HT-29 (cell line): ENCODE data around the gene UBE2S. TPM values are rescaled to one million over a fixed set of nuclear protein-coding genes. Genes with fewer than 3 reads are reported as not detected.
A peak's percentile ranks its signal among the peaks of the same experiment; 100 is the strongest.

Experiments used
- DNase-seq: peaks from one replicate; pipeline ENCODE4 v3.0.0-alpha.2; 2015; ENCODE audit warnings: low spot score
- total RNA-seq: library from RNA; depleted of rRNA; stranded (reverse); fragments of >200 nt; shearing (Covaris generic); gene quantifications from 2 replicates; pipeline ENCODE4 v1.2.3, GENCODE V29; 2014

The UBE2S gene
- total RNA-seq, 1 experiment from 2014 or later = 2,696 TPM

DNA sequence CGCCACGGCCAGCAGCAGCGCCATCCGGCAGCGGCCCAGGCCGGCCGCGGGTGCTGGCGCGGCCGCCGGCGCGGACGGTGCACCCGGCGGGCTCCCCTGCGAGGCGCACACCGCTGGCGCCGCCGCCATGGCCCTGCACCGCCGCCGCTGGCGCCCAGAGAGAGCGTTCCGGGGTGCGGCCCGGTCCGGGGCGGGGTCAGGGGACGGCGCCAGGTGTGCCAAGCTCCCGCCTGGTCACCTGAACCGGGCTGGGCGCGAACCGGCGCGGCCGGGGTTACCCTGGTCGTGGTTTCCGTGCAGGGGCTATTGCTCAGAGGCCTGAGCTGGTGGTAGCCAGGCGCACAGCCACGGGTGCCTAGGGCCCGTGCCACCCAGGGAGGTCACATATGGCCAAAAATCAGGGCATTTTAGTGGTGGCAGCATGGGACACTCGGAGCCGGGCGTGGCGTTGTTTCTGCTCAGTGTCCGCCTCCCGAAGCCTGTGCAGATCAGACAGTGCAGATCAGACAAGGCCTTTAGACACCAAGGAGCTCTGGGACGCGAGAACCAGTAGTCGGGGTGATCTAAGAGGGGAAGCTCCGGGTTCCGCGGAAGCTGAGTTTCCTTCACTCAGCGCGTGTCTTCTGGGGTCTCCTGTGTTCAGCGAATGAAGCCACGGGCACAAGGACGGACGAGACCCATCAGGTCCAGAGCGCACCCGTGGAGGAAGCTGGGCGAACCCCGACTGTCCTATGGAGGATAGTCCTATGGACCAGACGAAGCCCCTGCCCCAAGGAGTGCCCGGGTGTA lies 23.3 kb downstream of the UBE2S start, which contains the start of gene TMEM238:
Gene TMEM238, minus strand, starts transcription at position 162 of the 789 bp plus-strand sequence. Its CDS starts 33 bp downstream, at position 129.
- peak; percentile 88 for DNase-seq

DNA sequence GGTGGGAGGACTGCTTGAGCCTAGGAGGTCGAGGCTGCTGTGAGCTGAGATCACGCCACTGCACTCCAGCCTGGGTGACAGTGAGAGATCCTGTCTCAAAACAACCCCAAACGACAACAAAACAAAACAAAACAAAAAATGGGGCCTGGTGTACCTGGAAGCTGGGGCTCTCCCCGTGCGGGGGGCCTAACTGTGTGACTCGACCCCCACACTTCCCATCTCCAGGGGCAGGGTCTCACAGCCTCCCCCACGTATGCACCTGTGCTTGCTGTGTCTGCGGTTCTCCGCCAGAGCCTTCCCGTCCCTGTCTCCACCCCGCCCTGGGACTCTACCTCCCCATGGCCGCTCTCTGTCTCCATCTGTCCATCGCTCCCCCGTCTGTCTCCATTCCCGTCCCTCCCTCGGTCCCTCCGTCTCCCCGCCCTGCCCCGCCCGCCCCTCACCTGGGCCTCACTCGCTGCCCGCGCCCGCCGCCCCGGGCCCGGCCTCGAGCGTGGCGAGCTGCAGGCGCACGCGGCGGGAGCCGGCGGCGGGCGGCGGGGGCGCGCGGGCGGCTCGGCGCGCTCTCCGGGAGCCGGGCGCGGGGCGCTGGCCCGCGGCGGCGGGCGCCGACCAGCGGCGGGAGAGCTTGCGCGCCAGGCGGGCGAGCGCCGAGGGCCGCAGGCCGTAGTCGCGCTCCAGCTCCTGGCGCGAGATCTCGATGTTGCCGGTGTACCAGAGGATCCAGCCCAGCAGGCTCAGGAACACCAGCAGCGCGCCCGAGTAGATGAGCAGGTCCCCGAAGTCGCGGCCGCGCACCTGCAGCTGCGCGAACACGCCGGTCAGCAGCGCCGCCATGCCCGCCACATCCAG lies 24.1 kb downstream of the UBE2S start:
- peak; percentile 83 for DNase-seq

DNA sequence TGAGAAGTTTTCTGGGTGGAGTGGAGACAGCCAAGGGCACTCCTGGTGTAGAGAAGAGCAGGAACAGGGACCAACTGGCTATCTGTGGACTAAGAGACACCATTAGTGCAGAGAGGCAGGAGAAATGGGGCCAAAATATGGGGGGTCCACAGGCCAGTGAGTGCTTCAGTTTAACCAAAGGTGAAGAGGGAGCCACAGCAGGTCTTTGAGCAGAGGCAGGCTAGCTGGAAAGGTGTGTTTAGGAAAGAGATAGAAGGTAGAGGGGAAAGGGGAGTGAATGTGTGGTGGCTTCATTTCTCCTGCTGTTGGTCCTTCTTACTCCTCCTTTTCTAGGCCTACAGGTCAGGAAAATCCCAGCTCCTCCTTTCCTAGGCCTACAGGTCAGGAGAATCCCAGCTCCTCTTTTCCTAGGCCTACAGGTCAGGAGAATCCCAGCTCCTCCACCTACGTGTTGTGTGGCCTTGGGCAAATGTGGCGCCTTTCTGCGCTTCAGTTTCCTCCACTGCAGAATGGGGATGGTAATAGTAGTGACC lies 25.0 kb downstream of the UBE2S start:
- no peak for DNase-seq

DNA sequence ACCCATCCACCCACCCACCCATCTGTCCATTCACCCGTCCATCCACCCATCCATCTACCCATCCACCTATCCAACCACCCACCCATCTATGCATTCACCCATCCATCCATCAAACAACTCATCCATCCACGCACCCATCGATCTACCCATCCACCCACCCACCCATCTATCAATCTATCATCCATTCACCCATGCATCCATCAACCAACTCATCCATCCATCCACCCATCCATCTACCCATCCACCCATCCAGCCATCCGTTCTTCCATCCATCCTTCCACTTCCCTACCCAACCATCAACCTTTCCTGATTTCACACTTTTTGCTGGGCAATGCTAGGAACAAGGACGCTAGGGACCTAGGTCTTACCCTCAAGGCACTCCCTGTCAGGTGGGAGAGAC lies 25.6 kb downstream of the UBE2S start:
- no peak for DNase-seq

DNA sequence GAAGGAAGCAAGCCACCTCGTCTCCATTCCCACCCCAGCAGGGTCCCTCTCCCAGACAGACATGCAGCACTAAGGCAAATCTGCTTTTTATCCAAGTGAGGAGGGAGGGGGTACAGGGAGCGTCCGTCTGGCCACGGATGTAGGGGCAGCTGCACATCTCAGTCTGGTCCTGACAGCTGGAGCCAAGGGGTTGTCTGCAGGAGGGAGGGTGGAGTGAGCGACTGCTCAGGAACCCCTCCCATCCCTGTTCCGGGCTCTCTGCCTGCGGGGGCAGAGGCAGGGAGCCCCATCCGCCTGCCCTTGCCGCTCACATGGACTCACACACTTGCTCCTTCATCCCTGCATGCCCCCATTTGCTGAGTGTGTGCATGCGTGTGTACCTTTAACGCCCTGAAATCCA lies 28.4 kb downstream of the UBE2S start:
- no peak for DNase-seq

DNA sequence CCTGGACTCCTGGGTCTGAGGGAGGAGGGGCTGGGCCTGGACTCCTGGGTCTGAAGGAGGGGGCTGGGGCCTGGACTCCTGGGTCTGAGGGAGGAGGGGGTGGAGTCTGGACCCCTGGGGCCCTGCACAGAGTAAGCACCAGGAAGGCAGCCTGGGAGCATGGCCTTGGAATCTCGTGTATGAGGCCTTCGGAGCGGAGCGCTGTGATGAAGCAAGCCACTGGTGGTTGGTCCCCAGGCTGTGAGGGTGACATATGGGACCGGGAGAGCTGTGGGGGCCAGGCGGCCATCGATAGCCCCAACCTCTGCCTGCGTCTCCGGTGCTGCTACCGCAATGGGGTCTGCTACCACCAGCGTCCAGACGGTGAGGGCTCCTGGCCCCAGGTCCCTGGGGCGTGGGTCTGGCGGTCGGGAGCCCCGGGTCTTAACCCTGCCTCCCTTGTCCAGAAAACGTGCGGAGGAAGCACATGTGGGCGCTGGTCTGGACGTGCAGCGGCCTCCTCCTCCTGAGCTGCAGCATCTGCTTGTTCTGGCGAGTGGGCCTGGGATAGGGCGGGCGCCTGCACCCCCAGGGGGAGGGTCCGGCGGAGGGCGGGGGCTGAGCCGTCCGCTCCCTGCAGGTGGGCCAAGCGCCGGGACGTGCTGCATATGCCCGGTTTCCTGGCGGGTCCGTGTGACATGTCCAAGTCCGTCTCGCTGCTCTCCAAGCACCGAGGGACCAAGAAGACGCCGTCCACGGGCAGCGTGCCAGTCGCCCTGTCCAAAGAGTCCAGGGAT lies 30.0 kb downstream of the UBE2S start:
- no peak for DNase-seq

DNA sequence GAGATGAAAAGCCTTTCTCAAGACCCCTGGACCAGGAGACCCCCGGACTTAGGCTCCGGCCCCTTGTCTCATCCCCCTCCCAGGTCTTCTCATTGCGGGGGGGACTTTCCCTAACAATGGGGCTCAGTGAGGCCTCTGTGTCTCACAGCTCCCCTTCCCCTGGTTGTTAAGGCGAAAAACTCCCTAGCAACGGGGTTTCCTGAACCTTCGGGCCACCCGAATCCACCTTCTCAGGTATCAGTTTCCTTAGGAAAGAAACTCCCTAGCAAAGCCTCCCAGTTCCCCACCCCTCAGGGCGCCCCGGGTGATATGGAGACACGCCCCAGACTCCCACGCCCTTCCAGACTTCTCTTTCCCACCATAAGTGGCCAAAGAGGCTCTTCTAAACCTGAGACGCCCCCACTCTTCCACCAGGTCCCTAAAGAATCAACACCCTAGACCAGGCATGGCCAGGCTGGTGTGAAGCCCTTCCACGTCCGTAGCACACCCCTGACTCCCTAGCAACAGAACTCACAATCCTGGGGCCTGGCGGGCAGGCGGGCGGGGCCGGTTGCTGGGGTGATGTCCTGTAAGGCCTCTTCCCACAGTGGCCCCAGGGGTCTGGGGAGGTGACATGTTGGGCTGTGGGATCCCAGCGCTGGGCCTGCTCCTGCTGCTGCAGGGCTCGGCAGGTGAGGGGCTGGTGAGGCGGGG lies 31.2 kb downstream of the UBE2S start, which contains the start of gene TMEM190:
Gene TMEM190, plus strand, starts transcription at position 586 of the 693 bp plus-strand sequence. Its CDS starts 28 bp downstream, at position 614.
- DNase-seq = peak; percentile 50

DNA sequence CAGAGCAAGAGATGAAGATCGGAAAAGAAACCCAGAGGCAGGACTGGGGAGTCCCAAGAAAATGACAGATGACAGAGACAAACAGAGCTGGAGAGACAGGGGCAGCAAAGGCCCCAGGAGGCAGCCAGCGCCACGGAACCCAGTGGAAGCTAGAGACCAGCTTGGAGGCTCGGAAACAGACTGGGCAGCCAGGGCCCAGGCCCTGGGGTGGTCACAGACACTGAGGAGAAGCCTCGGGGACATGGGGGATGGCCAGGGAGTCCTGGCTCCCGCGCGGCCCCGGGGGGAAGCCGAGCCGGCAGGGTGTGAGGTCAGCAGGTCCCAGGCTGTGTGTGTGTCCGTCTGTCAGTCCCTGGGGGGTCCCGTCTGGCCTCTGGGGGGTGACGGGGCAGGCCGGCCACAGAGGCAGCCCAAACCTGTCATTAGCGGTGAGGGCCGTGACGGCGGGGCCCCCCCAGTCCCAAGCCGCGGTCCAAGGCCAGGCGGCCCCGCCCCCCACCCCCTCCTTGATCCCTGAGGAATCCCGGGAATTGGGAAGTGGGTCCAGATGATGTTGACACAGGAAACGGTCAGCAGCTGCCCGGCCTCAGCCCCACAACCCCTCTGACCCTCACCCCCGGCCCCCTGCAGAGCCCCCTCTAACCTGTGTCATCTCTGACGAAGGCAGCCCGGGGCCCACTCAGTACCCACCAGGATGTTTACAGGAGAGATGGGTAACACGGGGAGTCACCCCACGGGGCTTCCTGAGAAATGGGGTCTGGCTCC lies 33.4 kb downstream of the UBE2S start:
- DNase-seq = peak; percentile 60

DNA sequence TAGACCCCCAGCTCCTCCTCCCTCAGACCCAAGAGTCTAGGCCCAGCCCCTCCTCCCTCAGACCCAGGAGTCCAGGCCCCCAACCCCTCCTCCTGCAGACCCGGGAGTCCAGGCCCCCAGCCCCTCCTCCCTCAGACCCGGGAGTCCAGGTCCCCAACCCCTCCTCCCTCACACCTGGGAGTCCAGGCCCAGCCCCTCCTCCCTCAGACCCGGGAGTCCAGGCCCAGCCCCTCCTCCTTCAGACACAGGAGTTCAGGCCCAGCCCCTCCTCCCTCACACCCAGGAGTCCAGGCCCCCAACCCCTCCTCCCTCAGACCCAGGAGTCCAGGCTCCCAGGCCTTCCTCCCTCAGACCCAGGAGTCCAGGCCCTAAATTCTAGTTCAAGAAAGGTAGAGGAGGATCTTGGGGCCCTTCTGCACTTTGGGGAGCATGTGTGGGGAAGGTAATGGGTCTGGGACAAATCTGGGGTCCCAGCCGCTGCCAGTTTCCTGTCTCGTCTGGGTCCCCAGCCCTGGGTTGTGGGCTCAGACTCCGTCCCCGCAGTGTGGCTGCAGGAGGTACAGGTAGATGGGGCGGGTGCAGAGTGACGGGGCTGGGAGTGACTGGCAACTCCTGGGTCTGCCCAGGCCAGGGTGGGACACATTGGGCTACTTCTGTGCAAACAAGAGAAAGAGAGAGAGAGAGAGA lies 34.1 kb downstream of the UBE2S start:
- DNase-seq = no peak

DNA sequence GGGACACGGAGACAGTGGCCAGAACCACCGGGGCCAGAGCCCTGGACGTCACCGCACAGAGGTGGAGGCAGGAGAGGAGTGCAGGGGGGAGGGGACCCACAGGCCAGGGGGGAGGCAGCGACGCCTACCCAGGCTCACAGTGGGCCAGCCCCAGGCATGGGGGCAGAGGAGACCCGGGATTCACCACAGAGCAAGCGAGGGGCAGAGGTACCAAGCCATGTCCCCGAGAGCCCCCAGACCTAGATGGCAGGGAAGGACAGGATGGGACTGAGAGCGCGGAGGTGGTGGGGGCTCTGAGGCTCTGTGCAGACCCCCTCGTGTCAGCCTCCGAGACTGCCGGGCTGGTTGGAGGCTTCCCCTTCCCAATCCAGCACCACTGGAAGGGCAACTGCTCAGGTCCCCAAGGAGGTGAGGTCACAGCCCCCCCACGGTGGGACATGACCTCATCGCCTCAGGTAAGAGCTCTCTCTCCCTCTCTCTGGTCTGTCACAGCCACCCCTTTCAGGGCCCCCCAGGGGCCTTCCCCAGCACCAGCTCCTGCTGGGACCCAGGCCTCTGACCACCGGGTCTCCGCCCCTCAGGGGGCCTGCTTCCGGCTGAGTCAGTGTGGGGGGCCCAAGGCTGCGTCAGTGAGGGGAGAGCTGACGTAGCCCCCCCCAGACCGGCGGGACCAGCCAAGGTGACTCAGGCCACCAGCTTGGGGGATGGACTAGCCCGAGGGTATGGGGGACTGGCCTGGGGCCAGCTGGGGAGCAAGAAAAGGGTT lies 35.1 kb downstream of the UBE2S start:
- no peak for DNase-seq

DNA sequence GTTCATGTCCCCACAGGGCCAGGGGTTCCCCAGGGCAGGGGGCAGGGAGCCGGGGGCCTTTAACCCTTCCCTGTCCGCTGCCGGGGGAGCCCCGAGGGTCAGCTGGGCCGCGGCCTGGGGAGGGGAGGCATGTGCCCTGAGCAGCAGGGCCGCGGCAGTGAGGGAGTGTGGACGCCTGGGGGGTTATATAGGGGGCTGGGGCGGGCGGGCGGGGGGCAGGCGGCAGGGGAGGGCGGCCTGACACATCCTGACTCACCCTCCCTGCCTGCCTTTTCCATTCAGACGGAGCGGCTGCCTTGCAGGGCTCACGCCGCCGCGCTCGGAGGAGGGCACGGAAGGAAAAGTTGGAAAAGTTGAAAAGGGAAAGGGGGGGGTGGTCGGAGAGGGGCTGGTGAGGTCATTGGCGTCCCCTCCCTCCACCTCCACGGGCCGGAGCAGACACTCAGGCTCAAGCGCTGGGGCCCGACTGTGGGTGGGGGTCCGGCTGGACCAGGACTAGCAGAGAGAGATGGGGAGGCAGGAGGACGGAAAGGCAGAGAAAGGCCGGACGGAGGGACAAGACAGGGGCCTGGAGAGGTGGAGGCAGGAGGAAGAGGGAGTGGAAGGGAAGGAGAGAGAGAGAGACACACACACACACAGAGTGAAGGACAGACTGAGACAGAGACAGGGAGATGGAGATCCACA lies 37.1 kb downstream of the UBE2S start, which contains the start of gene IL11:
Gene IL11, minus strand, starts transcription at position 159 of the 684 bp plus-strand sequence. Its CDS starts 153 bp downstream, at position 6.
- no peak for DNase-seq

DNA sequence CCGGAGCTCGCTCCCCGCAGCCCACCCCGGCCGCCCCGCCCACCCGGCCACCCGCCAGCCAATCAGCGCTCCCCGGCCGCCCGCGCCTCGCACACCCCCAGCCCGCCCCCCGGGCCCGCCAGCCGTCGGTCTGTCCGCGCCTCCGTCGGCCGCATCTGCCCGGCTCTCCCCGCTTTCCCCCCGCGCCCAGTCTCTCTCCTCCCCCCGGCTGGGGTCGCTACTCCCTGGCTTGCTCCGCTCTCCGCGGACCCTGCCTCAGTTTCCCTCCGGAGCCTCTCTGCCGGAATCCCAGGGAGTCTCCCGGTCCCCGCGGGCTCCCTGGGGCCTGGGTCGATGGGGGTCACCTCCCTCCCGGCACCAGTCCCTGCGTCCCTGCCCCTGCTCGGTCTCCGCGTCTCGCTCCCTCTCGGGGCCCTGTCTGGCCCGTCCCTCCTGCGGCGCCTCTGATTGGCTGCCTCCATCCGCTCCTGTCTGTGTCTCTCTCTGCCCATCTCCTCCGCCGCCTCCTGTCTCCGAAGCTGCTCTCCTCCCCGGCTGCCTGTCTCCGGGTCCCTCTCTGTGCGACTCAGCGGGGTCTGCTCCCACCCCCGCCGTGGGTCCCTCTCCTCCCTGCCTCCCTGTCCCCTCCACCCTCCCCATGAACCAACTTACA lies 37.8 kb downstream of the UBE2S start:
- DNase-seq = no peak

DNA sequence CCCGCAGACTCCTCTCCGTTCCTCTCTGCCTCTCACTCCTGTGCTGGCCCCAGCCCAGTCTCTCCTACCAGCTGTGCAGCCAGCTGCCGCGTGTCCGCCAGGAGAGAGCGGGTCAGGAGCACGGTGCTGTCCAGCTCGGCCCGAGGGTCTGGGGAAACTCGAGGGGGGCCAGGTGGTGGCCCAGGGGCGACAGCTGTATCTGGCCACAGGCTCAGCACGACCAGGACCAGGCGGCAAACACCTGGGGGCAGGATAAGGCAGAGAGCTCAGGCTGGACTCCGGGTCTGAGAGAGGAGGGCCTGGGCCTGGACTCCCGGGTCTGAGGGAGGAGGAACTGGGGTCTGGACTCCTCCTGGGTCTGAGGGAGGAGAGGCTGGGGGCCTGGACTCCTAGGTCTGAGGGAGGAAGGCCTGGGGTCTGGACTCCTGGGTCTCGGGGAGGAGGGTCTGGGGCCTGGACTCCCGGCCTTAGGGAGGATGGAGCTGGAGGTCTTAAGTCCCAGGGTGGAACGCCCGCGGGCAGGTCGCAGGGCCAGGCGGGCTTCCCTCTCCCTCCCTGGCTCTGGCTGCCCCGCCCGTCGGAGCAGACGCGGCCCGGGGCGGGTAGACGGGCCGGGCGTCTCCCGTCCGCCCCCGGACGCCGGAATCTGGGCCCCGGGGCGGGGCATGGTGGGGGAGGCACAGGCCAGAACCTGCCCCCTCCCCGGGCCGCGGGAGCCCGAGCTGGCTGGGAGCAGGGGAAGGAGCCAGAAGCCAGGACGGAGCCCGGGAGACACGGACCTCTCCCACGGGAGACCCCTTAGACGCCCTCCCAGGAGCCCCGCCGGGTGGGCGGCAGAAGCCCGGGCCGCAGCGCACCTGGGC lies 38.7 kb downstream of the UBE2S start:
- DNase-seq = no peak

DNA sequence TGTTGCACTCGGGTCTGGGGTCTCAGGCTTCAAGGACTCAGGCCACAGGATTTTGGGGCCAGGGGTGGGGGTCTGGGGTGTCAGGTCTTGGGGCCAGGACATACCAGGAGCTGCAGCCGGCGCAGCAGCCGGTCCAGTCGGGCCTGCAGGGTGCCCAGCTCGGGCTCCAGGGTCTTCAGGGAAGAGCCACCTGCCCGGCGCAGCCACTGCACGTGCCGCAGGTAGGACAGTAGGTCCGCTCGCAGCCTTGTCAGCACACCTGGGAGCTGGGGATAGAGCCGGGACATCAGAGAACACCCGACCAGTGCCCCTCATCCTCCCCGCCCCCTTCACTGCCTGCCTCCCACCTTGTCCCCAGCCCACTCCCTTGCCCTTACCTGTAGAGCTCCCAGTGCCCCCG lies 39.5 kb downstream of the UBE2S start:
- DNase-seq = no peak

DNA sequence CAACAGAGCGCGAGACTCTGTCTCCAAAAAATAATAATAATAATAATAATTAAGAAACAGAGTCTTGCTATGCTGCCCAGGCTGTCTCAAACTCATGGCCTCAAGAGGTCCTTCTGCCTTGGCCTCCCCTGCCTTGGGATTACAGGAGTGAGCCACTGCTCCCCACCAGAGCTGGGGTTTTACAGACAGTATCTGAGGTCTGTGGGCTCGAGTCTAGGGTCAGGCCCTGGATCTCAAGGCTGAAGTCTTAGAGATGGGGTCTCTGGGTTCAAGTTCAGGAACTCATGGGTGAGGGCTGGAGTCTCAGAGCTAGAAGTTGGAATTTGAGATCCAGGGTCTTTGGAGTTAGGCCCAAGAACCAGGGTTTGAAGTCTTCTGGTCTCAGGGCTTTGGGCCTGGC lies 40.8 kb downstream of the UBE2S start:
- DNase-seq = no peak

DNA sequence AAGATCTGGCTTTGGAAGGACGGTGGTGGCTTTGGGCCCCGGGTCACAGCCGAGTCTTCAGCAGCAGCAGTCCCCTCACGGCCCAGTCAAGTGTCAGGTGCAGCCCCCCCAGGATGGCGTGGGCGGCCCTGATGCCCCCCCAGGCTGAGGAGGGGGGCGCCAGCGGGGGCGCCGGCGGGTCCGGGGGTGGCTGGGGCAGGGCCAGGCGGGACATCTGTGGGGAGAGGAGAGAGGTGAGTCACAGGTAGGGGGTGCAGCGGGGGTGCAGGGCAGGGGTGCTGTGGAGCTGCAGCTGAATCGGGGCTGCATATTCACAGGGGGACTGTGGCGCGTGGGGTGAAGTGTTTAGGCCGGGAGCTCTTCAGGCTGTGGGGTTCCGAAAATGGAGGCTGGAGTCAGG lies 41.6 kb downstream of the UBE2S start:
- no peak for DNase-seq
